HepG2 (cell line): Measurements from ENCODE around the gene UST. TPM values are rescaled to one million over a fixed set of nuclear protein-coding genes. Genes with fewer than 3 reads are reported as not detected.

Experiments used
- CENPBD1 ChIP-seq: sonication (generic); formaldehyde crosslinking; IDR thresholded peaks from 2 replicates; pipeline ENCODE4 v1.8.0; 2022; ENCODE audit warnings: missing genetic modification reagents, low read depth, mild to moderate bottlenecking, borderline replicate concordance
- ELF4 ChIP-seq: sonication (generic); formaldehyde crosslinking; IDR thresholded peaks from 2 replicates; pipeline ENCODE4 v1.5.0; 2020; ENCODE audit warnings: missing genetic modification reagents, mild to moderate bottlenecking, moderate library complexity, borderline replicate concordance
- ERF ChIP-seq: IDR thresholded peaks from 2 replicates; pipeline ENCODE4 v1.6.1; 2018; ENCODE audit warnings: missing biosample characterization, missing genetic modification reagents
- FOXP4 ChIP-seq: sonication (generic); formaldehyde crosslinking; IDR thresholded peaks from 2 replicates; pipeline ENCODE4 v1.4.0; 2020; ENCODE audit warnings: missing genetic modification reagents
- GABPB1 ChIP-seq: IDR thresholded peaks from 2 replicates; pipeline ENCODE4 v1.6.1; 2016; ENCODE audit warnings: mild to moderate bottlenecking, missing genetic modification reagents, moderate library complexity, missing compliant biosample characterization
- JARID2 ChIP-seq: sonication (generic); formaldehyde crosslinking; IDR thresholded peaks from 2 replicates; pipeline ENCODE4 v1.8.1; 2023; ENCODE audit warnings: missing genetic modification reagents, inconsistent platforms; ENCODE audit not compliant: insufficient replicate concordance
- KAT8 ChIP-seq: IDR thresholded peaks from 2 replicates; pipeline ENCODE4 v1.6.1; 2016; ENCODE audit warnings: missing genetic modification reagents, missing compliant biosample characterization
- KLF6 ChIP-seq: IDR thresholded peaks from 2 replicates; pipeline ENCODE4 v1.8.0; 2016; ENCODE audit warnings: missing biosample characterization, missing genetic modification reagents
- MXD3 ChIP-seq: IDR thresholded peaks from 2 replicates; pipeline ENCODE4 v1.6.1; 2016; ENCODE audit warnings: mild to moderate bottlenecking, missing biosample characterization, missing genetic modification reagents
- MXI1 ChIP-seq: IDR thresholded peaks from 3 replicates; pipeline ENCODE4 v1.6.1; 2012; ENCODE audit warnings: low read depth, low read length, inconsistent platforms, borderline replicate concordance
- NCOR1 ChIP-seq: fragments of 200-600 bp; sonication (generic); IDR thresholded peaks from 2 replicates; pipeline ENCODE4 v1.7.0; 2017; ENCODE audit warnings: antibody characterized with exemption, low read length, borderline replicate concordance
- PAWR ChIP-seq: sonication (generic); formaldehyde crosslinking; IDR thresholded peaks from 2 replicates; pipeline ENCODE4 v1.4.0; 2020; ENCODE audit warnings: missing genetic modification reagents, mild to moderate bottlenecking, borderline replicate concordance
- RBM22 ChIP-seq: fragments of 200-400 bp; formaldehyde crosslinking; optimal IDR thresholded peaks from 2 replicates; pipeline ENCODE3; 2017; ENCODE audit warnings: mild to moderate bottlenecking, low read length, moderate library complexity
- RFX1 ChIP-seq: fragments of 450-650 bp; IDR thresholded peaks from 2 replicates; pipeline ENCODE4 v1.6.1; 2017
- SIN3B ChIP-seq: fragments of 150-350 bp; IDR thresholded peaks from 2 replicates; pipeline ENCODE4 v1.6.1; 2014; ENCODE audit warnings: low read length
- SP140L ChIP-seq: sonication (generic); formaldehyde crosslinking; IDR thresholded peaks from 2 replicates; pipeline ENCODE4 v1.4.0; 2020; ENCODE audit warnings: missing genetic modification reagents, borderline replicate concordance
- ZFAT ChIP-seq: sonication (generic); formaldehyde crosslinking; conservative IDR thresholded peaks from 2 replicates; pipeline ENCODE4 v1.8.1; 2023; ENCODE audit warnings: missing genetic modification reagents, inconsistent platforms
- ZKSCAN1 ChIP-seq: fragments of 150-350 bp; IDR thresholded peaks from 2 replicates; pipeline ENCODE4 v1.6.1; 2014; ENCODE audit warnings: low read length
- ZNF121 ChIP-seq: sonication (generic); formaldehyde crosslinking; IDR thresholded peaks from 2 replicates; pipeline ENCODE4 v1.5.0; 2020; ENCODE audit warnings: mild to moderate bottlenecking, missing genetic modification reagents
- ZNF18 ChIP-seq: sonication (generic); formaldehyde crosslinking; IDR thresholded peaks from 2 replicates; pipeline ENCODE4 v1.8.0; 2022; ENCODE audit warnings: mild to moderate bottlenecking, missing genetic modification reagents; ENCODE audit not compliant: insufficient replicate concordance
- ZNF546 ChIP-seq: sonication (generic); formaldehyde crosslinking; conservative IDR thresholded peaks from 2 replicates; pipeline ENCODE4 v1.8.1; 2023; ENCODE audit warnings: mild to moderate bottlenecking, missing genetic modification reagents
- ZNF687 ChIP-seq: sonication (generic); formaldehyde crosslinking; IDR thresholded peaks from 2 replicates; pipeline ENCODE4 v1.5.1; 2020; ENCODE audit warnings: mild to moderate bottlenecking, missing genetic modification reagents, moderate library complexity
- polyA plus RNA-seq, 8 experiments: library from polyadenylated mRNA; depleted of rRNA in 3 of 8; stranded (reverse) in 7 of 8; unstranded in 1 of 8; fragments of >200 nt; fragmentation: Illumina TruSeq in 4 of 8; extraction: Trizol in 4 of 8; gene quantifications; 2 replicates each; pipeline versions ENCODE4 v1.2.1 to v1.2.3, GENCODE V29; 2011 to 2016; ENCODE audit warnings: low read depth in 4 of 8, missing spikeins in 1 of 8, mixed read lengths in 1 of 8; ENCODE audit not compliant: insufficient read depth in 1 of 8
- total RNA-seq, 5 experiments: library from RNA; depleted of rRNA; stranded (reverse); fragments of >200 nt; fragmentation: Illumina TruSeq; extraction: Trizol; gene quantifications; 2 replicates each; pipeline ENCODE4 v1.2.3, GENCODE V29; 2016; ENCODE audit warnings: low read depth in 1 of 5

Gene UST
- total and polyA plus RNA-seq, 2 of the 13 experiments (the other 11 are each of a cell fraction or from before 2014, with no cell fraction given) = 0.27 TPM; not detected in 1

GRCh38 chr6:149074832-149075258, 328.0 kb downstream of the UST start (continued):
- TF ChIP-seq ZNF121 (CRISPR knock-in tag) (no peak), RBM22 (no peak), PAWR (CRISPR knock-in tag) (no peak), MXI1 (no peak), KAT8 (CRISPR knock-in tag) (0 out of 2 replicates have a peak, but pooled peaks have one; percentile 42), KLF6 (CRISPR knock-in tag) (no peak), ZKSCAN1 (no peak), ELF4 (no peak), FOXP4 (CRISPR knock-in tag) (peak; percentile 50; the same call in 1 of the 2 replicates), ZFAT (no peak), CENPBD1 (no peak), ZNF546 (CRISPR knock-in tag) (no peak), ZNF18 (CRISPR knock-in tag) (no peak), SIN3B (no peak), JARID2 (CRISPR knock-in tag) (no peak), RFX1 (no peak), MXD3 (CRISPR knock-in tag) (no peak), ZNF687 (no peak), SP140L (CRISPR knock-in tag) (0 out of 2 replicates have a peak, but pooled peaks have one; percentile 30), ERF (no peak), GABPB1 (CRISPR knock-in tag) (no peak), NCOR1 (peak; percentile 71; the same call in 1 of the 2 replicates)
